SKM-1 treated with dmso at 0.1 percent for 144 hours (cell line): Measurements from ENCODE around the gene UBTF.
A peak's percentile ranks its signal among the peaks of the same experiment; 100 is the strongest.

Source experiments
- DNase-seq: peaks from one replicate; lab custom pipeline; 2025; ENCODE audit not compliant: unreplicated experiment; lab: John Stamatoyannopoulos, UW

The UBTF gene

DNA sequence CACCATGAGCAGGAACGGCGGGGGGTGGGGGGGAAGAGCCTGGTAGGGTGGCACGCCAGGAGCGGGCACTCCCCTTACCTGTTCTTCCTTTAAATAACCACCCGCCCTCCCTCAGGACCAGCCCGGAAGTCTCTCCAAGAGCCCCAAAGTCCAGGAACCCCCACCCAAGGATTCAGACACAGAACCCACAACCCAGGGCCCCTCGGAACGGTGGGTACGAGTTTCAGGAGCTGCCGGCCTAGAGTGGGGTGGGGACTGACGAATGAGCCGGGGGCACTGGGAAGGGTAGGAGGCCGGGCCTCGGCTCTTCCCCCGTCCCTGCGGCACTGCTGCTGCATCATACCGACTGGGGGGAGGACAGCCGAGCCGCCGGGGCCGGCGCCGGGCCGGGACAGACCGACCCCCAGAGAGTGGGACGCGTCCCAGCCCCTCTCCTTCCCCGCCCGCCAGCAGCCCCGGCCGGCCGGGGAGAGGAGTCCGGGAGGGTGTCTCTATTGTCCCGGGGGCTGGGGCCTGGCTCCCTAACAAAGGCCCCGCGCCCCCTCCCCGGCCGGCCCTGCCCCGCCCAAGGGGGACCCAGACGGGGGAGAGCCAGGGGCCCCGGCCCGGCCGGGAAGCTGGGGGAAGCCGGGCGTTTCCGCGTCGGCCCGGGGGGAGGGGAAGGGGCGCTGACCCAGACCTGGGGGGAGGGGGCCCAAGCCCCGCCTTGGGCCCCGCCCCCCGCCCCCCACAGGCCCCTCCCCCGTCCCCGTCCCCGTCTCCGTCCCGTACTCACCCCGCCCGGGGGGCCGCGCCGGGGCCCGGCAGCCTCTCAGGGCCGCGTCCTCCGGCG is 20.5 kb downstream of the UBTF start:
- DNase-seq, result peak; percentile 33

DNA sequence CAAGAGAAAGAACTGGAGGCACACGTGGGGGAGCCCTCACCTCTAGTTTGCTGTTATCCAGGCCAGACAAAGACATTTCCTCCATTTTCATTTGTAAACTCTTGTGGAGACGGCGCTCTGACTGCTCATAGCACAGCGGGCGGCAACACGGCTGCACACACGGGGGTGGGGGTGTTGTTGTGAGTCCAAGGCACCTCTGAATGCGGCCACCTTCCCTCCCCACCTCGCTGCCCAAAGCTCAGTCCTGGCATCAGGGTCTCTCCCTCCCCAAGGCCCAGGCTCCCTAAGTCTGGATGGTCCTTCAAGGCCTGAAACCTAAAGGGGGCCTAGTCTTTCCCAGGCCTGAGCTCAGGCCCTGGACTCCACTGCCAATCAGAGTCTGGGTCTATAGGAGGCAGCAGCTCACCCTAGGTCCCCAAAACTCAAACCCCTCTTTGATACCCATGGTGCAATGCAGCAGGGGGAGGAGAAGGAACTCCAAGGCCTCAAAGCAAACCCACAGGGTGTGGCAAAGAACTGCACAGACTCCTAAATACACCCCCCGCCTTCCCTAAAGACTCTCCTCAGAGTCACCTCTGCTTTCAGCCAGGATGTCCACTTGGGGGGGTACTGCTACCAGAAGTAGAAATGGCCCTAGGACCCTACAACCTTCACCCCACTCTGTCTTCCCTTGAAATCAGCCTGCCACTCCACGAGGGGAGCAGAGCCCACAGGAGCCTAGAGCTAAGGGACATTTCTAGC is 21.3 kb downstream of the UBTF start:
- DNase-seq, result peak; percentile 78

DNA sequence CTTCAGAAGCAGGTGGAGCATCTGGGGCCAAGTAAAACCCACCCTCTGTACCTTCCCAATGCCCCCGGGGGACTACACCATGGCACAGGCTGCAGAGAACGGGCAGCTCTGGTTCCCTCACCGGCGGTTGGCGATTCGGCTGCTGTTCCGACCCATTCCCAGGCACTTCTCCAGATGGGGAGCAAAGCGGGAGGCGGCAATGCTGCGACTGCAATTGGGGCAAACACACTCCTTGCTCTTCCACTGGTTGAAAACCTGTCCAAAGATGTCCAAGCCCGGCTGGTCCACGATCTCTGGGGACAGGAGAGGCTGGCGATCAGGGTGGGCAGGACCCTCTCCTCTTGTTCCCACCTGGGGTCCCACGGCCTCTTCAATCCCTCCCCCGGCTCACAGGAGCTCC is 22.4 kb downstream of the UBTF start:
- DNase-seq, result no peak

DNA sequence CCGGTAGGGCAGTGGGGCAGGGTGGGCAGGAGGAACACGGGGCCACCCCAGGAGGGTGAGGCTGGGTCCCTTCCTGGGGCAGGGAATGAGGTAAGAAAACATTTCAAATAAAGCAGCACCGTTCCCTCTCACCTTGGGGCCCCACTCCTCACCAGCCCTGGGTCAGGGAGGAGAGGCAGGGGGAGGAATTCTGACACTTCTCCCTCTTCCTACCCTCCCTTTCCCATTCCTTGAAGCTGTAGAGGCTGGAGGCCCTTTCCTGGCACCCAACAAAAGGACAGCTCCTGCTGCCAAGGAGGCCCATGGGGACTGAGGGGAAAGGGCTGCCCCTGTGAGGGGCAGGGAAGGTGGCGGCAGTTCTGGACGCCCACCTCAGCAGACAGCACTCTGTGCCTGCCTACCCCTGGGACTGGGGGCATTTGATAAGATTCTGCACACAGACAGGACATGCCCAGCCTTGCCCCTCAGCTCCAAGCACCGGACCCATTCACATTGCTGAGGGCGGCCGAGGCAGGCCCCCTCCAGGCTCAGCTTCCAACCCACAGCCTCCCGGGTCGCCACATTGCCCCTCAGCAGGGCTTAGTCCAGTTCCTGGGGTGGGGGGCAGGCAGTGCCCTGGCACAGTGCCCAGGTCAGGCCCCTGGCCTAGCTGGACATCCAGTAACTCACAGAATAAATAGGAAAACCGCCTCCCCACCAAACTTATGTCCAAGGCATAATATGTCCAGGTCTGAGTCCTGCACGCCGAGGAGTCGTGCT is 26.0 kb downstream of the UBTF start:
- DNase-seq, result no peak

DNA sequence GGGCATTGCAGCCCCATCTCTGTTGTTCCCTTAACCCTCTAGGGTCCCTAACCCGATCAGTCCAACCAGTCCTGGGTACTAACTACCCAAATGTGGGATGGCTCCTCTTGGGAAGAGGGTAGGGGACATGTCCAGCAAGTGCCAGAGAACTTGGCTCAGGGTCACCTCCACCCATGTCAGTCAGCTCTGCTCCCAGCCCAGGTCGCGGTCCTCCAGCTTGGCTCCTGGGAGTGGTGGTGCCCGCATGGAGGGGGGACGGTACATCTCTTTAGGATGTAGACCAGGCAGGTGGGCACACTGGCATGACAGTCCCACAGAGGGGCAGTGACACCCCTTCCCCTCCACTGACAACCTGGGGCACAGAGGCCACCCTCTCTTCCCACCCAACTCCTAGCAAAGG is 26.7 kb downstream of the UBTF start:
- DNase-seq, result no peak

DNA sequence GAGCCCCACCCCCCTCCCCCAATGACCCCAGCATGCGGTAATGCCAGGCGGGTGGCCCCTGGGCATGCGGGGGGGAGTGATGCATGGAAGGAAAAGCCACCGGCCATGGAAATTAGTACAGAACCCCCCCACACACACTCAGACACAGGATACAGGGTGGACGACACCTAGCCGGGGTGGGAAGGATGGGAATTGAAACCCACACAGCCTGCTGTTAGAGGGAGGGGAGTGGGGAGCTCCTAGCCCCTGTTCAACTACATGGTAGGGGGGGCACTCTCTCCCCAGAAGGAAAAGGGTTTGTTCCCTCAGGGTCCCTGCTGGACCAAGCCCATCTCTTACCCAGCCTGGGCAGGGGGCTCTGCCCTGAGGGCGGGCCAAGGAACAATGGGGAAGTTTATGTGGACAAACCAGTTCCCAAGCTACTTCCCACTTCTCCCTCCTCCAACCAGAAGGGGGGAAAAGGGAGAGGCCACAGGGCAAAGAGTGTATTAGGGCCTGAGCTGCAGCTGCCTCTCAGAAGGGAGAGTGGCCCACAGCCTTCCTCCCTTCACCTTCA is 27.5 kb downstream of the UBTF start:
- DNase-seq, result no peak

DNA sequence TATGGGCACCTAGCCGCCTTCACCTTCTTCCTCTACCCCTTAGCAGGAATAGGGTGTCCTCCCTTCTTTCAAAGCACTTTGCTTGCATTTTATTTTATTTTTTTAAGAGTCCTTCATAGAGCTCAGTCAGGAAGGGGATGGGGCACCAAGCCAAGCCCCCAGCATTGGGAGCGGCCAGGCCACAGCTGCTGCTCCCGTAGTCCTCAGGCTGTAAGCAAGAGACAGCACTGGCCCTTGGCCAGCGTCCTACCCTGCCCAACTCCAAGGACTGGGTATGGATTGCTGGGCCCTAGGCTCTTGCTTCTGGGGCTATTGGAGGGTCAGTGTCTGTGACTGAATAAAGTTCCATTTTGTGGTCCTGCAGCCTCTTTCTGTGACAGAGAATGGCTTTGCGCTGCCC is 28.1 kb downstream of the UBTF start:
- DNase-seq, result no peak

DNA sequence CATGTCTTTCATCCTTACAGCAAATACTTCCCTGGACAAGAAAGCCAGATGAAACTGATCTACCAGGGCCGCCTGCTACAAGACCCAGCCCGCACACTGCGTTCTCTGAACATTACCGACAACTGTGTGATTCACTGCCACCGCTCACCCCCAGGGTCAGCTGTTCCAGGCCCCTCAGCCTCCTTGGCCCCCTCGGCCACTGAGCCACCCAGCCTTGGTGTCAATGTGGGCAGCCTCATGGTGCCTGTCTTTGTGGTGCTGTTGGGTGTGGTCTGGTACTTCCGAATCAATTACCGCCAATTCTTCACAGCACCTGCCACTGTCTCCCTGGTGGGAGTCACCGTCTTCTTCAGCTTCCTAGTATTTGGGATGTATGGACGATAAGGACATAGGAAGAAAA is 29.0 kb downstream of the UBTF start:
- no peak for DNase-seq

DNA sequence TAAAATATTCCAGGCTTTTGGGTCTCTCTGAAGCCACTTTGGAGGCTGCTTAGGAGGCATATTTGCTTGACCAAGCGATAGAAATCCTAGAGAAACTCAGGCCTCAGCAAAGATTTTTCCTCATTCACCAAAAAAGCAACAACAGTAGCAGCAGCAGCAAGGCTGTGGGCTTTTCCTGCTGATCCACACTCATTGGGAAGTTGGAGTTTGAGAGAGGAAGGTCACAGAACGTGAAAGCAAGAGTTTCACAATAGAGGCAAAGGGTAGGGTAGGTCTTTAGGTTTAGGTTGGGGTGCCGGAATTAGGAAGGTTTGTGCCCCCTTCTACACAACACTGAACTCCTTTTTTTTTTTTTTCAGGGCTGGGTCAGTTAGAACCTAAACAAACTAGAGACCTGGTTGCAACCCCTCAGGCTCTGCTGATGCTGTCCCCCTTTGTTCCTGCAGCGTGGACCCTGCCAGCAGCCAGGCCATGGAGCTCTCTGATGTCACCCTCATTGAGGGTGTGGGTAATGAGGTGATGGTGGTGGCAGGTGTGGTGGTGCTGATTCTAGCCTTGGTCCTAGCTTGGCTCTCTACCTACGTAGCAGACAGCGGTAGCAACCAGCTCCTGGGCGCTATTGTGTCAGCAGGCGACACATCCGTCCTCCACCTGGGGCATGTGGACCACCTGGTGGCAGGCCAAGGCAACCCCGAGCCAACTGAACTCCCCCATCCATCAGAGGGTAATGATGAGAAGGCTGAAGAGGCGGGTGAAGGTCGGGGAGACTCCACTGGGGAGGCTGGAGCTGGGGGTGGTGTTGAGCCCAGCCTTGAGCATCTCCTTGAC is 30.7 kb downstream of the UBTF start:
- DNase-seq, result no peak

DNA sequence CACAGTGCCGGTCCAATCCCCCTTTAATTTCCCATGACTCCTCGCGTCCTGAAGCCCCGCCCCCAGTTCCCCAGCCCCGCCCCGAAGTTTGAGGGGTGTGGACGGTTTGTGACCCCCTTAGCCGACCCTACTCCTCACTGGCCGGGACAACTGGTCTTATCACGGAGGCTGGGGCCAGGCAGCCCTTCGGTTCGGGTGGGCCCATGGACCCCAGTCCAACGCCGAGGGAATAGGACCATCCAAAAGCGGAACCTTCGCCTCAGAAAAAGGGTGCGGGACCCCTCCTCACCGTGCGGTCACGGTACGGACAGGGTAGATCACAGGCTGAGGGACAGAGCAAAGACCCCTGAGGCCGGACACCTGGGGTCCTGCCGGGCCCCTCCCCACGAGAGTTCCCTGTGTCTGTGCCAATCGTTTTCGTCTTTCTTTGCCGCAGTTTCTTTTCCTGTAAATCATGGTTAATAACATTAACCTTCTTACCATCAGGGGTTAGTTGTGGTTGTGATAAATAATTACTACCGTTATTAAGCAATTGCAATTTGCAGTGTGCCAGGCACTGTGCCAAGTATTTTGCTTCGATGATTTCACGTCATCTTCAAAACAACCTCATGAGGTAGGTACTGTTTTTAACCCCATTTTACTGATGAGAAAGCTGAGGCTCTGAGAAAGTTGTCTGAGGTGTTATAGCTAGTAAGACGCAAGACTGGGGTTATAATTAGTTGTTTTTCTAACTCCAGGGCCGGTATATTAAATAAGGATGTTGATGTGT is 32.2 kb downstream of the UBTF start:
- DNase-seq, result peak; percentile 68

DNA sequence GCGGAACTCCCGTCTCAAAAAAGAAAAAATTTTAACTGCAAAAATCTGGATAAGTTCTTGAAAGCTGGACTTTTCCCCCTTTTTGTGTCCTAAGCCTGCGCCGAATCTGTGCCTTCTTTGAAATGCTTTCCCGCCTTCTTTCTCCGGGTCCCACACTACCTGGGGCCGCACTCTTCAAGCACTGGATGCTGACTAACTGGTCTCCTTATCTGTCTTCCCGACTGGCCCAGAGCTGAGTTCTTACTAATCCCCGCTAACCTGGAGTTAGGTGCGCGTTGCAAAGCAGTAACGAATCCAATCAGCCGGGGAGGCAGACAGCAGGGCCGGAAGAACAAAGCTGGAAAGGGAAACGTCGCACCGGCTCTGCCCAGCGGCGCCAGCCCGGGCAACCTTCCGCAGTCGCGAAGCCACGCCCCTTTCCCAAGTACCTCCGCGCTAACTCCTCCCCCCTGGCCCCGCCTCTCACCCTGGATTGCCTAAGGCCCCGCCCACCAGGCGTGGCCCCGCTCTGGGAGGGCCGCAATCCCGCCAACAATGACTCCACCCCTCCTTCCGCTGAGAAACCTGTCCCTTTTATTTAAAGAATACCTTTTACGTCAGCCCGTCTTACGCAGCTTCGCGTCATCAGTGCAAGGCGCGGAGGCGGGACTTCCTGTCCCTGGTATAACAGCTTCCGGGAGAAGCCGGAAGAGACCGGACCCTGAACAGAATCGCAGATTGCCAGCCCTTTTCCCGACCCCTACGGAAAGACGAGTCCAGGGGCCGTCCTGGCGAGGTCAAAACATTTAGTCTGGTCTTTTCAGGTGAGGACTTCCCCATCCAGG is 33.0 kb downstream of the UBTF start, which contains the start of gene TMUB2:
TSS of gene TMUB2 (plus strand) at position 666 of the 824 bp plus-strand sequence. CDS start 737 bp downstream, outside the sequence.
- peak; percentile 99 for DNase-seq

DNA sequence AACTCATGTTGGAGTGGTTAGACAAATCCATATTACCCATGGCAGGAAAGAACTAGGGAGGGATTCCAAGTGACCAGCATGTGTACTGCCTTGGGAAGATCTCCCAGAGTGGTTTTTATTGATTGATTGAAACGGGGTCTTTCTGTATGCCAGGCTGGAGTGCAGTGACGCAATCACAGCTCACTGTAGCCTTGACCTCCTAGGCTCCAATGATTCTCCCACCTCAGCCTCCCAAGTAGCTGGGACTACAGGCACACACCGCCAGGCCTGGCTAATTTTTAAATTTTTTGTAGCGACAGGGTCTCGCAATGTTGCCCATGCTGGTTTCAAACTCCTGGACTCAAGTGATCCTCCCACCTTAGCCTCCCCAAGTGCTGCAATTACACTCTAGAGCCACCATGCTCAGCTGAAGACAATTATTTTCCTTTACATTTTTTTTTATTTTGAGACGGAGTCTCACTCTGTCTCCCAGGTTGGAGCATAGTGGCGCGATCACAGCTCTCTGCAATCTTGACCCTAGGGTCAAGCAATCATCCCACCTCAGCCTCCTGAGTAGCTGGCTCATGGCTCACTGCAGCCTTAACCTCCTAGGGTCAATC is 35.2 kb downstream of the UBTF start:
- no peak for DNase-seq

DNA sequence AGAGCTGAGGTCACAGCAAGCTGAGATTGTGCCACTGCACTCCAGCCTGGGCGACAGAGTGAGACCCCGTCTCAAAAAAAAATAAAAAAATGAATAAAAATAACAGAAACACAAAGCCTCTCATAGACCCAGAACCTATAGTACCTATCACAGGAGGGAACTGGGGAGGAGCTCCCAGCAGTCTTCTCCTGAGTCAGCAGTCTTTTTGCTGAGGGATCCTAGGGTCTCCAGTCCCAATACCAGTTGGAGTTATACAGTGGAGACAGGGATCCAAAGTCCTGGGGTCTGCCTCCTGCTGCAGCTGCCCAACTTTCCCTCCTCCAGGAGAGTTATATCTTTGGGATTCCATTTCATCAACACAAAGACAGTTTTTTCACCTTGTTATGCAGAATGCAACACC is 36.5 kb downstream of the UBTF start:
- DNase-seq, result no peak

DNA sequence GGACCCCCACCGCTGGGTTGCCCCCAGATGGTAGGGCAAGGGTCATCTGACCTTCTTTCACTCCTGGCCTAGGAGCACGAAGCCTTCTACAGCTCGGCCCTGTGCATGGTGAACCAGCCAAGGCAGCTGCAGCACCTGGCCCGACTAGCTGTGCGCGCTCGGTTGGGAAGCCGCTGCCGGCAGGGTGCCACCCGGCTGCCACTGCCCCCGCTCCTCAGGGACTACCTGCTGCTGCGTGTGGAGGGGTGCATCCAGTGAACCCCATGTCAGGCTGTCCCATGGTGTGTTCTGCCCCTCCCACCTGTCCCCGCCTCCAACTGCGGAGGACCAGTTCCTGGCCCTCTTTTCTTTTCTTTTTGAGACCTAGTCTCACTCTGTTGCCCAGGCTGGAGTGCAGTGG is 41.3 kb downstream of the UBTF start:
- DNase-seq, result no peak

DNA sequence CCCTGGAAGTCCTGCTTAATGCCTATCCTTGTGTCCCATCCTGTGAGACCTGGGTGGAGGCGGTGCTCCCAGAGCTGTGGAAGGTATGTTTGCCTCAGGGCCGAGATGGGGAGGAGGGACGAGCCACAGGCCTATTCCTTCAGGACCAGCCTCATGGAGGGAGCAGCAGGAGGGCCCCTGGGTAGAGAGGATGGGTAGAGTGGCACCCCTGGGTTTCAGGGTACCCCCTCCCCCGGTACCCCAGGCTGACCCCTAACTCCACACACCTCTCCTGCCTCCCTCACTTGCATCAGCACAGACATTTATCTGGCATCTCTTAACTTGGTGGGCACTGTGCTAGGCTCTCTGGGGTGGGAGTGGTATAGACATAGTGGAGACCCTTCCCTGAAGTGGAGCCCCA is 41.8 kb downstream of the UBTF start:
- DNase-seq, result no peak

DNA sequence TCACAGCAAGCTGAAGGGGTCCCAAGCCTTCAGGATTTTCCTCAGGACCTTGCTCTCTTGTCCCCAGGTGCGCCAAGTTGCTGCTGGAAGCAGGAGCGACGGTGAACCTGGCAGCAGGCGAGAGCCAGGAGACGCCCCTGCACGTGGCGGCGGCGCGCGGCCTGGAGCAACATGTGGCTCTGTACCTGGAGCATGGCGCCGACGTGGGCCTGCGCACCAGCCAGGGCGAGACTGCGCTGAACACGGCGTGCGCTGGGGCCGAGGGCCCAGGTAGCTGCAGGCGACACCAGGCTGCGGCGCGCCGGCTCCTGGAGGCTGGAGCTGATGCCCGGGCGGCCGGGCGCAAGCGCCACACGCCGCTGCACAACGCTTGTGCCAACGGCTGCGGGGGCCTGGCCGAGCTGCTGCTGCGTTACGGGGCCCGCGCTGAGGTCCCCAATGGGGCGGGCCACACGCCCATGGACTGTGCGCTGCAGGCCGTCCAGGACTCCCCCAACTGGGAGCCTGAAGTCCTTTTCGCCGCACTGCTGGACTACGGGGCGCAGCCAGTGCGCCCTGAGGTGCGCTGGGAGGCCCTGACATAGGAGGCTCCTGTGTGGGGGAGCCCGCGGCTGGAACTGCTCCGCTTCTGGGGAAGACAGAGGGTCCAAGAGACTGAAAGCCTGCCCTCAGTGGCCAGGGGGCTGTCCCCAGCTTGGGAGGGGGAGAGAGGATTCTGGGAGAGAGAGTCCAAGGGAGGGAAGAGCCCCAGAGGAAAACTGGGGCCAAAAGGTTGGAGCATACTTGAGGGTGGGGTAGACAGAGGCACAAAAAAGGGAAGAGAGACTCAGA is 42.6 kb downstream of the UBTF start:
- DNase-seq, result no peak

DNA sequence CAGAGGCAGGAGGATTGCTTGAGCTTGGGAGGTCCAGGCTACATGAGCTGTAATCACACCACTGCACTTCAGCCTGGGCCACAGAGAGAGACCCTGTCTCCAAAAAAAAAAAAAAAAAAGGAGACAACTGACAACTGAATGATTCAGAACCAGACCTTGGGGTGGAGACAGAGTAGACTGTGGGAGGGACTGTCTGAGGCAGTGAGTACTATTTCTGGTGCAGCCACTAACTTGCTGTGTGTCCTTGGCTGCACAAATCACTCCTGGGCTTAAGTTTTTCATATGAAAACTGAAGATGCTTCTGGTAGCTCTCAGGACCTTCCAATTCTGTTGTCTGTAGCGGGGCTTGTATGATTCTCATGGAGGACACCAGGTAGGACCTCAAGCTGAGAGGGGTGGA is 43.2 kb downstream of the UBTF start:
- no peak for DNase-seq

DNA sequence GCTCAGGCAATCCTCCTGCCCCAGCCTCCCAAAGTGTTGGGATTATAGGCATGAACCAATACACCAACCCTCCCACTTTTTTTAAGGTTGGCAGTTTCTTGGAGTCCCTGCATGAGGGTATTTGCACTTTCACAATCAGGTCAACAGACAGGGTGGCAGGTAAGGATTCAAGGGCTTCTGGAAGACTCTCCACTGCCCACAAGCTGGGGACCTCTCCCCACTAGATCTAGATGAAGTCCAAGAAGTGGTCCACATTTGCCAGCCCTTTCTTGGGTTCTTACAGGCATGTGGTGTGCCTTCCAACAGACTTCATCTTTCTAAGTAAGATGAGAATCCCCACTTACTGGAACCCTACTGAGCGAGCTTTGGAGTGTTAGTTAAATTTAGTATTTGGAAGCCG is 45.0 kb downstream of the UBTF start:
- no peak for DNase-seq
